Medulla oblongata (tissue), 1 donor: ENCODE measurements around the gene RBBP7.
"Not testable (repeated sequence)": the region's sequence is repeated elsewhere in the genome, so short reads cannot be mapped to it uniquely, and the experiment has no call there.

Experiments
- DNase-seq: peaks from one replicate; pipeline ENCODE4 v3.0.0-alpha.2; 2015; ENCODE audit errors: extremely low spot score

Gene RBBP7

DNA sequence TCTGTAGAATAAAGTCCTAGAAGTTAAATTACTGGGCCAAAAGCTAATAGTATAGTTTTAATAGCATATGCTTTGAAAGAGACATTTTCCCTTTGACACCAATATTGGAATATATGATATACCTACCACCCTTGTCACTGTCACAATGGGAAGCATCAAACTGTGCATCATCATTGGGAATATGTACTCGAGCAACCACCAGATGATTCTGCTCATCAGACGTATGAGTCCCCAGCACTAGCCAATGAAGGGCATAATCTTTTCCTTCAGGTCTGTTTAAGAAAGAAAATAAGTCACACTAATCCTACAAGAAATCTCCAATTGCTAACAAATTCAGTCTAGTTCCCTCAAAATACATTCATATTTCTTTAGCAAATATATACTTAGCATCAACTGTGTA, 7.3 kb downstream of the RBBP7 start:
- DNase-seq: no peak

DNA sequence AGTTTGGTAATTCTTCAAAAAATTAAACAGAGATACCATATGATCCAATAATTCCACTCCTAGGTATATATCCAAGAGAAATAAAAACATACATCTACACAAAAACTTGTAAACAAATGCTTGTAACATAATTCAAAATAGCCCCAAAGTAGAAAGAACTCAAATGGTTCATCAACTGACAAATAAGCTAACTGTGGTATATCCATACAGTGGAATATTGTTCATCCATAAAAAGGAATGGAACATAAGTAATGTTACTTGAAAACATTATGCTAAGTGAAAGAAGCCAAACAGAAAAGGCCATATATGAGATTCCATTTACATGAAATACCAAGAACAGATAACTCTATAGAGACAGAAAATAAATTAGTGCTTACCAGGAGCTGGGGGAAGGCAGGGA, 13.4 kb downstream of the RBBP7 start:
- no peak for DNase-seq

DNA sequence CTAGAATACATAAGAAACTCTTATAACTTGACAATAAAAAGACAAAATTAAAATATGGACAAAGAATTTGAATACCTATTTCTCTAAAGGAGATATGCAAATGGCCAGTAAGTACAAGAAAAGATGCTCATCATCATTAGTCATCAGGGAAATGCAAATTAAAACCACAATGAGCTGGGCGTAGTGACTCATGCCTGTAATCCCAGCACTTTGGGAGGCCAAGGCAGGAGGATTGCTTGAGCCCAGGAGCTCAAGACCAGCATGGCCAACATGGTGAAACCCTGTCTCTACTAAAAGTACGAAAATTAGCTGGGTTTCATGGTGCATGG, 14.1 kb downstream of the RBBP7 start:
- DNase-seq: not testable (repeated sequence)

DNA sequence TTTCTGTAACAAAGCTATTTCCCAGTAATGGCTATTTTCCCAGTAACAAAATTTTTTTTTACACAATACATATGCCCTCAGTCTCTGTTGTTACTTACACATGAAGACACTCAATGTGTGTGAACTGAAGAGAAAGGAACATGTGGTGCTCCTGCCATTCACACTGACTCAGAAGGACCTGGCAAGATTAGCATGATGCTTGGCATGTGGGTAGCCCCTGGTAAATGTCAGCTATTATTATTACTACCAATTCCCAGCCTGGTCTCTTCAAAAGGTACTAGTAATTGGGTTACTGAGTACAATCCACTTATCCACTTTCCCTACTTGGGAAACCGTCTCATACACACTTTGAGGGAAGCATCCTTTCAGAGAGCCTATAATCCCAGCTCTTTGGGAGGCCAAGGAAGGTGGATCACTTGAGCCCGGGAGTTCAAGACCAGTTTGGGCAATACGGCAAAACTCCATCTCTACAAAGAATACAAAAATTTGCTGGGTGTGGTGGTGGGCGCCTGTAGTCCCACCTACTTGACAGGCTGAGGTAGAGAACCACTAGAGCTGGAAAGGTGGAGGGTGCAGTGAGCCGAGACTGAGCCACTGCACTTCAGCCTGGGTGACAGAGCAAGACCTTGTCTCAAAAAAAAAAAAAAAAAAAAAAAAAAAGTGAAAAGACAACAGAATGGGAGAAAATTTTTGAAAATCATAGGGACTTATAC, 14.6 kb downstream of the RBBP7 start:
- no peak for DNase-seq

DNA sequence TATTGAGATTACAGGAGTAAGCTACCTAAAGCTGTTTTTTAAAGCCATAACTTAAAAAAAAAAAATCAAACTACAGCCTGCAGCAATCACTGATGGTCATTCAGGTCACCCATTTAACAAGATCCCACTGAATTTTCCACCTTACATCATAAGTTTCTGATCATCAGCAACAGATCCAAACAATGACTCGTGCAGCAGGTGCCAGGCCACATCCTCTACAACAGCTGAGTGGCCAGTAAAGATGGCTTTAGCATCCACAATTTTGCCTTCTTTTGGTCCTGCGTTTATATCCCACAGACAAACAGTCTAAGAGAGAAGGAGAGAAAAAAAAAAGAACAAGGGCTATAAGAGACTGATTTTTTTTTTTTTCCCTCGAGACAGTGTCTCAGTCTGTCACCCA, 16.6 kb downstream of the RBBP7 start:
- no peak for DNase-seq

DNA sequence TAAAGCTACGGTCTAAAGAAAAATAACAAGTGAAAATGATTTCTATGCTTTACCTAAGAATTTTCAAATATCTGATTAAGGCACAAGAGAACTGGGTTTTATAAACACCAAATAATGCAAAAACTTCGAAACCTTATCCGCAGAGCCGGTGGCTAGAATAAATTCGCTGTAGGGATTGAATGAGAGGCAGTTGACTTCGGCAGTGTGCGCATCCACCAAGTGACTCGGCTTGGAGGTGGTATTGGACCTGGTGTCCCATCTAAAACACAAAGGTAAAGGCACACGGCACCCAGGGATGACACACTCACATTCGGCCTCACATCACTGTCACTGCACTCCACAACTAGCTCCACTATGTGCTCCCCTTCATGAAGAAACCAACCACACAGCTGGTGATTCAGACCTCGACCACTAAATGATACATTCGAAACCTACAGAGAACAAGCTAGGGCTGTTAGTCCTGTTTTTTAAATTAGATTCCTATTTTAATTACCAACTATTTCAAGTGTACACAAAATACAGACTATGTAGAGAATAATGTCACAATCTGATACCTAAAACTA, 17.5 kb downstream of the RBBP7 start:
- no peak for DNase-seq

DNA sequence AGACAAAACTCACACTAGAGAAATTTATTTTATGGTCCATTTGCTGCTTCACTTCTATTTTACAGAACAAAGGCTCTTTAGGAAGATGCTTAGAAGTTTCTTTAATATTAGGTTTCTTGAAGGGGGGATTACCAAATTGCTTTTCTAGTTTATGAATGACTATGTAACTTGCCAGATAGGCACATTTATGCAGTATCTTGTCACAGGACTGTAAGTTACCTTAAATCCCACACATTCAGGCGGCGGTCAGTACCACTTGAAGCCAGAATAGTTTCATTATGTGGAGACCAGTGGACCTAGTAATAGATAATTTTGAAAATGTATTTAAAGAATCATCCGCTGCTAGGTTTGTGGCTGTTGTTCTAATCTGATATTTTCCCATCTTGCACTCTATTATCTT, 18.3 kb downstream of the RBBP7 start:
- DNase-seq: no peak

DNA sequence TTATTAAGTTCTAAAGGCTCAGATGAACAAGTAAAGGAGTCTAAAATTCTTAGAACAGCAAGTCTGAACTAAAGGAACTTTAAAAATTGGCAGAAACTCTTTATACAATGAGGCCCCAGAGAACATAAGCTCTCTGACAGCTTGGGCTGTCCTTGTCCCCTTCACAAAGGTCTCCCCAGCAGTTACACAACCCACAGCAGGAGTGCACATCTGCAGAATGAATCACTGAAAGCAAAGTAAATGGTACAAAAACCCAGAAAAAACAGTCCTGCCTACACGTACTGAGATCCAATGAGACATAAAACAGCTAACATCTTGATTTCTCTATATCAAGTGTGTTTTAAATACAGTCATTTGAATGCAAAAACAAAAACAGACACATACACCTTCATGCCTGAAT, 18.7 kb downstream of the RBBP7 start:
- no peak for DNase-seq

DNA sequence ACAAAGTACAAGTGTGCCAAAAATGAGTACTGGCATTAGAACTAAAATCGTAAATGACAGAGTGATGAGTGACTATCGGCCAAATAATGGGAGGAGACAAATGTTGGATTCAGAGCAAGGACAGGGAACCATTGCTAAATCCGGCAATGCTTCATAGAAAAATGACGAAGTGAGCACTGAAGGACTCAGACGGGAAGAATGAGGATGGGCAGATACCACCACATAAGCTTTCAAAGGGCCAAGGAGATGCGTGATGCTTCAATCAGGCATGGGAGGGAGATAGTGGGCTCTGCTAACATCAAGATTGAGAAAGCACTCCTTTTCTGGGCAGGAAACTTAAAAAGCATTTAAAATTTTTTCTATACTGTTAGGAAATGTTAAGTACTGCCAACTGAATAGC, 21.6 kb downstream of the RBBP7 start:
- DNase-seq: no peak

DNA sequence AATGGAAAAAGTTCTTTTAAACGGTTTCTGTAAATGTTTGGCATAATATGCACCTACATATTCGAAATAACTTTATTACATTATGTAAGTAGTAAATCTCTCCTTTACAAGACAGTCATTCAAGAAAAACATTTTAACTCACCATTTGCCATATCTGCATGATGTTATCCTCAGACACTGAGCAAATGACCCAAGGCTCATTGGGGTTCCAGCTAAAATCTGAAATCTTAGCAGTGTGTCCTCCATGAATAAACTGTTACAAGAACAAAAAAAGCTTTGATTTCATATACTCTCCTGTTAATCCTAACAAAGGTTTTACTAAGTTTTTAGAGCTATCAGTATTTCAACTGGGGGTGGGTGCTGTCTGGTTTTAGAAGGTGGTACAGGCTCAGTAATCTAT, 24.5 kb downstream of the RBBP7 start:
- no peak for DNase-seq

DNA sequence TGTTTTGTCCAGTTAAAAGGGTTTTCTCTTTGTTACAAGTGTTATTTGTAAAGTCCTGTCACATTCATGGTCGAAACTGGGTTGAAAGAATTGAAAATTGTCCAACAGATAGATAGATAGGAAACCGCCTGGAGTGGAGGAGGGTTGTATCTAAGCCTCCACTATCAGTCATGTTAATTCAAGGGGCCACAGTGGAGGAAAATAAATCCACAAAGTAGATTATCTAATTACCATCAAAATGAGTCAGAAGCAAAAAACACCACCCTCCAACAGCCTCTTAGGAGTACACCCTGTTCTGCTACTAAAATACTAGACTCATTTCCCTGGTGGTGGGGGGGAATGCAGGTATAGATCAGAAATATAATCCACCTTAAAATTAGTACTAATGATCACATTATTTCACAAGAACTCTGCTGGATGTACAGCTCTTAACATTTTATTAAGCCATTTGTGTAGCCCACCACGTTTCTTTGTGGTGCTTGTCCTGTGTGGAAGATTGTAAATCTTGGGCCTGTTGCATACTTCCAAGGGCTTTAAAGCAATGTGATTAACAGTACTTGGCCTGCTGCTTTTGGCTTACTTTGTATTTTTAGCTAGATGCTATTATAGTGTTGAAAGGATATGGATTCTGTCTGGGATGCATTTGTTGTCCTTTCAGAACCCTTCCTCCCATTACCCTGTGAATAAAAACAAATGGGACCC, 26.8 kb downstream of the RBBP7 start:
- no peak for DNase-seq

DNA sequence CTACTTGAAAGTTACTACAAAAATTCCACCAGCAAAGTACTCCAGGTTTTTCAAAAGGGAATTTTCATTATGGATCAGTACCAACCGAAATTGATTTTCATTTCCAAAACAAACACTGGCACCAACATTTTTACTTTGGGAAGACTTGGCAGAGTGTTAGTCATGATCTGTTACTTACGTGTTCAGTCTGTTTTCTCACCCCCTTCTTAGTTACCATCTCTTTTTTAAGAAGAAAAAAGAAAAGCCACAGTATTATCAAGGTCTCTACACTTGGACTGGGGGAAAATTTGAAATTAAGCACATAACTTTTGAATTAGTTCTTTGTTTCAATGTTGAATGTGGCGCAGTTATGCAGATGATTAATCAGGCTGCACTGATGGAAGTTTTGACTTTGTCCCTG, 27.5 kb downstream of the RBBP7 start:
- DNase-seq: no peak

DNA sequence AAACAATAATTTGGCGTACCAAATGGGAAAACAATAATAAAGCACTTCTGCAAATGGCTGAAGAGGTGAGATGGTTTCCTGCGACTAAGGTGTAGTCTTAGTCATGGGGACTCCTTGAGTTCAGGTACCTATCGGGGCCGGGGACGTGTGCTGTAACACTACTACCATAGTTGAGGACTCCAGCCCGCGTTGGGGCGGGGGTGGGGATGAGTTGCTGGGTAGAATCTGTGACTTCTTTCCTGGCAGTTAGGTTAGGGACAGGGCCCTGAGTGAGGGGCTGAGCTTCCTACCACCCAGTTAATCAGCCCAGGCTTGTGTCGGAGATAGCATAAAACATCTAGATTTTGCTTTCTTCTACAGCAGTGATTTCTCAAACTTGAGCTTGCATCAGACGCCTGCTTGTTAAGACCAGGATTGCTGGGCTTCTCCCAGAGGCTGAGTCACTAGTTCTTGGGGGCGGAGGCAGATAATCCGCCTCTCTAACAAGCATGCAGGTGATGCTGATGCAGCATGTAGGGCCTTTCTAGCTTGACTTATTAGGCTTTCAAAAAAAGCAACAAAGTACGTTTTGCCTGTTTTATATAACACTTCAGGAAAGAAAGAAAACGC, 30.2 kb downstream of the RBBP7 start:
- DNase-seq: no peak

DNA sequence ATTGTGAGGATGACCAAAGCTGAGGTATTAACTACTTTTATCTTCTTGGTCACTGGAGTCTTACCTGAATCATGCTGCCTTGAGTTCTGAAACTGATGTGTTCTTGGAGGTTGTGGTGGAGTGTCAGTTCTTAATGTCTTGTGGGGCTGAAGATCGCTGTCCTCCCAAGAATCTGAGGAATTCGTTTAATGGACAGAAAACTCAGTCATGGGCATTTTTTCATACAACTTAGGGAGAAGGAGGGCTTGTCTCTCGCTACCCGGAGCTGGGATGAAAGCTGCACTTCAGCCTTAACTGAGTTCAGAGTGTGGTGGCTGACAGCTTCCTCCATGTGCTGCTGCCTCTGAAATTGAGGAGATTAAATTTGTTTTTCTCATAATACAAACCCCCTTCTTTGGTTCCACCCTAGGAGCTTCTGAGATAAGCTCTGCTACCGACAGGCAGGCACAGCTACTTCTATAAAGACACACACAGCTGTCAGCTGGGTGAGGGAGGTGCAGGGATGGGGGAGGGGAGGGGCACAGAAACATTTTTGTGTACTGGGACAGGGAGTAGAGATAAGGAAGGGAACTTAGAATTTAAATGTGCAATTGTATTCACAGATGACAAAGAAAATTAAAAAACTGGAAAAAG, 30.8 kb downstream of the RBBP7 start:
- DNase-seq: no peak

DNA sequence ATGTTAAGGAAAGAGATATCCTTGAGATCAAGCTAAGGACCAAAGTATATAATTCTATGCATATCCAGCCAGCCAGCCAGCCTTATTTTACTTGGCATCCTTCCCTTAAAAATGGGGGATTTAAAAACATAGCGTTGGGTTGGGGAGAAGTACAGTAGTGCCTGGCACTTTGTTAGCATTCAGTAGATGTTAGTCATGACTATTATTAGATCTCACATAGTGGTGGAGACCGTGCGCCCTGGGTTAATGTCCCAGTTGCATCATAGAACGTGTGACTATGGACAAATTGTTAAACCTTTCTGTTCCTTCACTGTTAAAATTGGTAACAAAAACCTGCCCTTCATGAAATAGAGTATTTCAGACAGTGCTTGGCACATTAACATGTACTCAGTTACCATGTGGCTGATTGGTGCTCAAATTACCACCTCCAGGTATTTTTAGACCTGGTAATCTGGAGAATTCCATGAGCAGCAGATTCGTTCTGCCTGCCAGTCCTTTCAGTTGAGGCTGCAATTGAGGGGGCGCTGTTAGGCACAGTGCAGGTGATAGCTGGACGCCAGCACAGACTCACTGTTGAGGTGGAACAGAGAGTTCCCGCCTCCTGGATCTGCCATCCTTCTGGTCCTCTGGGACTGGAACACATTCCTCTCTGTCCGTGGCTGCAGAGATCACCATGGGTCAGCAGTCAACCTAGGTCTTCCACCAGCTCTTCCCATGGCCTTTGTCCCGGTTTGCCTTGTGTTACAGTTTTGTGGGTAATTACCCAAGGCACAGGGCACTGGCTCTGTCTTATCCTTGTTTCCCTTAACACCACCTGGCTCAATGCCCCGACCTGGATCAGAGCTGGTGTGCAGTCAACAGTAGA, 31.7 kb downstream of the RBBP7 start:
- no peak for DNase-seq

DNA sequence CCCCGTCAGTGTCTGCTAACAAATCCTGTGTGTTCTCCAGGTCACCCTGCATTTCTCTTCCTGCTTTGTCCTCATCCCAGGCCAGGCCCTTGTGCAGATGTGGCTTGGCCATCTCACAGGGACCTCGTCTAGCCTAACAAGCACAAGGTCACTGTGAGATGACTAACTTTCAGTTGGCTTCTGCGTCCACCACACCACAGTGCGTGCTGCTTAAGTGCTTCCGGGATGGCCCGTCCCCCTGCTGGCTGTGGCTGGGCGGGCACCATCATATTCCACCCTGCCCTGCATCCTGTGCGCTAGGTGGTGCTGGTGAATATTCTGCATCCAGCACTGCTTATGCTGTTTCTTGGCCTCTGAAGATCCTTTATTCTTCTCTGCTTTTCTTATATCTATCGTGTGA, 33.8 kb downstream of the RBBP7 start:
- DNase-seq: no peak

DNA sequence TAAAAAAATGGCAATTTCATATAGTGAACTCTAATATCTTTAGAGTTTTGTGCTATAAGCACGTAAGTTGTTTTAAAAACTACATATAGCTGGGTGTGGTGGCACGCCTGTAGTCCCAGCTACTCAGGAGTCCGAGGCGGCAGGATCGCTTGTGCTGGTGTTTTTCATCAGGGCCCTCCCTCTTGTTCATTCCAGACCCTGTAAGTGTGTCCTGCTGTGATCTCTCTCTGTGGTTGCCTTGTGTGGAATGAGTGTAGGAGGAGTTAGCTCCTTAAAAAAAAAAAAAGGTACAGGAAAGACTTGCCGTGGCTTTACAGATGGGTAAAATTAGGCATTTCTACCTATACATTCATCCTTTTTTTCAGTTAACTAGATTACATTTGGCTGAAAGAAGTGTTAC, 35.4 kb downstream of the RBBP7 start:
- DNase-seq: no peak

DNA sequence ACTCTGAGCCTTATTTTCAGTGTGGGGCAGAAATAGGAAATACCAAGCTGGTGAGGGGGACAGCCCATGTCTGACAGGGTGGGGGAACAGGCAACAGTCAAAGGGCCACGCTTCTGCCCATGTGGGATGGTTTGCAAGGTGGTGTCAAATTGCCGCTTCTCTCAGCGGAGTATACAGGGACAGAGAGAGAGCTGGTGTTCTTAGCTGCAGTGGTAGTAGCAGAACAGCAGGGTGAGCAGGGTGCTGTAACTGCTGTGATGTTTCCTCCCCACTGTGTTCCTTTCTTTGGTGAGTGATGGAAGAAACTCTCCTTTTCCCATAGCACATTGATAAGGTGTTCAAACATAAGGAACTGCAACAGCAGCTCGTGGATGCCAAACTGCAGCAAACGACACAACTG, 37.9 kb downstream of the RBBP7 start:
- no peak for DNase-seq

DNA sequence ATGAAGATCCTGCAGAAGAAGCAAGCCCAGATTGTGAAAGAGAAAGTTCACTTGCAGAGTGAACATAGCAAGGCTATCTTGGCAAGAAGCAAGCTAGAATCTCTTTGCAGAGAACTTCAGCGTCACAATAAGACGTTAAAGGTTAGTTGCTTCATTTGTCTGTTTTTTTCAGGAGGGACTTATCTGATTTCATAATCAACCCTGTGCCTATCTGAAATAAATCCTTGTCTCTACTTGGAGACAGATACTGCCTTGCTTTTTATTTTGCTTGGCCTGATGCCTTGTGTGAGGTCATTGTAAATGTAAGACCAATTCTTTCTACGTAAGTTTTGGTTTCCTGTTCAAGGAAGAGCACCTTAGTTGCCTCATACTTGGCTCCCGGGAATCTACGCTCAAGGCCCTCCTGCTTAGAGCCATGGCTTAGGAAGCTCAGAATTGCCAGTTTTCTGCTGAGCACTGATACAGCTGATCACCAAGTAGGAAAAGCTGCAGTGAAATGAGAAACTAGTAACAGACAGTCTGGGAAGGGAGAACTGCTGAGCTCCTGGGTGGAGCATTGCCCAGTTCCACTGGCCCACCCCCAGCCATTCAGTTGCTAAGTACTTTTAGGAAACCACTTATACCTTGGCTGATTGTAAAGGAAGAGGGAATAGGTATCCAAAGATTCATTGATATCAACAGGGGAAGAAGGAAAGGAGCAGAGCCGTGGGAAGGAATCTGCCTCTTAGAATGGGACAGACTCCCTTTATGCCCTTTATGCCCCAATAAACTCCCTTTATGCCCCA, 41.8 kb downstream of the RBBP7 start:
- peak; percentile 16 for DNase-seq

DNA sequence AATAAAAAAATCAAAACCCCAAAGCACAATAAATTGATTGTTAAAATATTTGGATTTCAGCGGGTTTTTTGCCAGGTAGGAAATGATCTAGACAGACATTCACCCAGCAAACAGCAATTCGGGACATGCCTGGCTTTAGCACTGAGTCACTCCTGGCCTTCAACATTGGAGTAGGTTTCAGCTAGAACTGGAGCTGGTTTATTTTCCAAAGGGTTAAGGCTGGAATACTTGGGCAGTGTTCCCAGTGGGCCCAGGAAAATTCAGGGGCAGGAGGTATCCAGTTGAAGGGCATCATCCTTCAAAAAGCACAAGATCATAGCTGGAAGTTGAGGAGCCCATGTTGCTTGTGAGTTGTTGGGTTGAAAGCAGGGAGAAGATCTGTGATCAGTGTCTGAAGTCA, 42.9 kb downstream of the RBBP7 start:
- DNase-seq: no peak

DNA sequence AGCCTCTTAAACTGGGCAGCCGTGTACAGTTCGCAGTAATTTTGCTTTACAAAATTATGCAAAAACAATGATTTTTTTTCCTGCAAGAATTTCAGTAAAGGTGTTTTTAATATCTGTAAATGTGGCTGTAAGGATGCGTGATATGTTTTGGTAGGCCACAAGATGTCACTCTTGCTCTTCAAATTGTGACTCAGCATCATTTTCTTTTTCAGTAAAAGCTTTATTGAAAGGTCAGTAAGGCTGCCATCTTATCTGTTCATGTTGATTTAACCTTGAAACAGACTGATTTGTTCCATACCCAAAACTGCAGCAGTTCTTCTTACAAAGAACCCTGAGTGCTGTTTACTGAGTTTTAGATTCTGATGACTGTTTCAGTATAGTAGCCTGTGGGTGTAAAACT, 44.0 kb downstream of the RBBP7 start:
- peak; percentile 48 for DNase-seq
